Neuronal stem cell (in vitro differentiated cells): ENCODE measurements around the gene ZNF549.
"Not testable (repeated sequence)": the region's sequence is repeated elsewhere in the genome, so short reads cannot be mapped to it uniquely, and the experiment has no call there.

Experiments used
- DNase-seq: peaks from one replicate; pipeline ENCODE4 v3.0.0-alpha.2; 2013; ENCODE audit warnings: low spot score
- H2AFZ ChIP-seq: one replicate; pipeline ENCODE4 v1.6.1; 2013; ENCODE audit warnings: mild to moderate bottlenecking, low read length, inconsistent platforms
- H2AK5ac ChIP-seq: 2 replicates; pipeline ENCODE4 v1.6.1; 2013; ENCODE audit warnings: low read depth, mild to moderate bottlenecking, inconsistent platforms, low read length, moderate library complexity, mixed read lengths
- H2BK120ac ChIP-seq: 2 replicates; pipeline ENCODE4 v1.6.1; 2013; ENCODE audit warnings: low read depth, mild to moderate bottlenecking, inconsistent platforms, low read length, moderate library complexity, mixed read lengths
- H2BK12ac ChIP-seq: one replicate; pipeline ENCODE4 v1.6.1; 2013; ENCODE audit warnings: low read length, inconsistent platforms
- H2BK15ac ChIP-seq: 2 replicates; pipeline ENCODE4 v1.6.1; 2013; ENCODE audit warnings: mild to moderate bottlenecking, low read length, inconsistent platforms, mixed read lengths
- H2BK5ac ChIP-seq: one replicate; pipeline ENCODE4 v1.6.1; 2013; ENCODE audit warnings: inconsistent platforms, mild to moderate bottlenecking, low read length, moderate library complexity
- H3K14ac ChIP-seq: one replicate; pipeline ENCODE4 v1.6.1; 2013; ENCODE audit warnings: low read length, inconsistent platforms
- H3K18ac ChIP-seq: 2 replicates; pipeline ENCODE4 v1.6.1; 2013; ENCODE audit warnings: low read length, inconsistent platforms
- H3K23ac ChIP-seq: 2 replicates; pipeline ENCODE4 v1.6.1; 2013; ENCODE audit warnings: low read depth, mild to moderate bottlenecking, mixed read lengths, low read length, inconsistent platforms; ENCODE audit not compliant: poor library complexity
- H3K27ac ChIP-seq: replicated peaks from 3 replicates; pipeline ENCODE4 v1.5.1; 2013; ENCODE audit warnings: low read length, inconsistent platforms
- H3K27me3 ChIP-seq, 3 experiments: 2 replicates each; pipeline ENCODE4 v1.6.1; 2013; ENCODE audit warnings: low read length in 3 of 3, mild to moderate bottlenecking in 2 of 3, inconsistent platforms in 1 of 3, low read depth in 1 of 3, mixed read lengths in 1 of 3, moderate library complexity in 1 of 3; ENCODE audit not compliant: control insufficient read depth in 3 of 3, insufficient read depth in 3 of 3
- H3K36me3 ChIP-seq, 2 donors: replicated peaks in 1 of 2; 2 replicates each; pipeline ENCODE4 v1.6.1; 2013; ENCODE audit warnings: low read length in 2 of 2; ENCODE audit not compliant: control insufficient read depth in 2 of 2, insufficient read depth in 2 of 2
- H3K4ac ChIP-seq: 2 replicates; pipeline ENCODE4 v1.6.1; 2013; ENCODE audit warnings: inconsistent platforms, mild to moderate bottlenecking, low read length, moderate library complexity
- H3K4me1 ChIP-seq, 2 donors: 1 replicate in 1 of 2; 2 replicates in 1 of 2; pipeline ENCODE4 v1.6.1; 2013; ENCODE audit warnings: low read length in 2 of 2, low read depth in 1 of 2; ENCODE audit not compliant: control insufficient read depth in 2 of 2, insufficient read depth in 1 of 2
- H3K4me2 ChIP-seq: one replicate; pipeline ENCODE4 v1.6.1; 2013; ENCODE audit warnings: mild to moderate bottlenecking, low read length, inconsistent platforms; ENCODE audit not compliant: insufficient read depth, poor library complexity, severe bottlenecking
- H3K4me3 ChIP-seq, 2 donors: 2 replicates each; pipeline ENCODE4 v1.5.1; 2013; ENCODE audit warnings: low read length in 2 of 2, mild to moderate bottlenecking in 2 of 2, inconsistent platforms in 1 of 2, moderate library complexity in 1 of 2
- H3K79me1 ChIP-seq: one replicate; pipeline ENCODE4 v1.6.1; 2013; ENCODE audit warnings: low read depth, mild to moderate bottlenecking, inconsistent platforms, low read length, moderate library complexity
- H3K9ac ChIP-seq: one replicate; pipeline ENCODE4 v1.6.1; 2013; ENCODE audit warnings: mild to moderate bottlenecking, low read depth, low read length, inconsistent platforms; ENCODE audit not compliant: poor library complexity
- H3K9me3 ChIP-seq, 2 donors: replicated peaks in 1 of 2; 2 replicates each; pipeline versions ENCODE3 to v1.6.1; 2013; ENCODE audit warnings: low read length in 2 of 2, mild to moderate bottlenecking in 2 of 2, inconsistent platforms in 1 of 2, low read depth in 1 of 2, mixed read lengths in 1 of 2, moderate library complexity in 1 of 2; ENCODE audit not compliant: control insufficient read depth in 2 of 2, insufficient read depth in 1 of 2
- H4K8ac ChIP-seq: one replicate; pipeline ENCODE4 v1.6.1; 2013; ENCODE audit warnings: low read depth, mild to moderate bottlenecking, inconsistent platforms, low read length, moderate library complexity
- H4K91ac ChIP-seq: one replicate; pipeline ENCODE4 v1.6.1; 2013; ENCODE audit warnings: low read length, low read depth, mild to moderate bottlenecking, inconsistent platforms; ENCODE audit not compliant: poor library complexity
- WGBS, 2 donors: extraction: QIAGEN DNeasy Blood & Tissue Kit; methylation state at CpG; one replicate each; pipeline ENCODE4 v1.1.7; 2013; ENCODE audit warnings: missing lambda C conversion rate in 2 of 2, mixed read lengths in 1 of 2; ENCODE audit not compliant: insufficient read length in 2 of 2, insufficient replicate concordance in 1 of 2; ENCODE audit errors: extremely low coverage in 2 of 2; 5-methylcytosine and 5-hydroxymethylcytosine counted together

The ZNF549 gene

GRCh38 chr19:57512845-57513244 lies 14.3 kb upstream of the ZNF549 start:
- DNase-seq: no peak
- peaks cover 8 to 29% of the 10 kb centered on the region in 2 donors for H3K36me3 ChIP-seq

GRCh38 chr19:57515255-57515654 lies 11.9 kb upstream of the ZNF549 start:
- H3K4me3 ChIP-seq: no peak overlapping the region
- H3K79me1 ChIP-seq: no peaks in the 10 kb centered on the region
- no CpG with 5 or more reads among the region's 5 CpGs for WGBS, 2 donors
- H3K27ac ChIP-seq: no peak overlapping the region
- no peak overlapping the region for H2BK5ac ChIP-seq
- no peak overlapping the region for H2BK120ac ChIP-seq
- no peak overlapping the region for H2AK5ac ChIP-seq
- H3K18ac ChIP-seq: no peak overlapping the region
- no peaks in the 10 kb centered on the region for H3K27me3 ChIP-seq
- H4K91ac ChIP-seq: no peak overlapping the region
- no peak overlapping the region for H2AFZ ChIP-seq
- no peak overlapping the region for H3K4ac ChIP-seq
- no peak overlapping the region for H3K4me2 ChIP-seq
- H2BK12ac ChIP-seq: no peak overlapping the region
- peaks cover 8 to 19% of the 10 kb centered on the region in 2 donors for H3K36me3 ChIP-seq
- no peak overlapping the region for H3K14ac ChIP-seq
- H2BK15ac ChIP-seq: no peak overlapping the region
- peaks cover 14 to 42% of the 10 kb centered on the region in 2 donors for H3K9me3 ChIP-seq
- H3K4me1 ChIP-seq: no peaks in the 10 kb centered on the region
- no peak for DNase-seq
- no peak overlapping the region for H3K9ac ChIP-seq
- H3K23ac ChIP-seq: no peak overlapping the region
- no peak overlapping the region for H4K8ac ChIP-seq

More at GRCh38 chr19:57512845-57513244, 14.3 kb upstream of the ZNF549 start:
- WGBS, 2 donors: no CpG with 5 or more reads among the region's 6 CpGs
- Histone ChIP-seq H3K27ac (no peak overlapping the region), H2BK5ac (no peak overlapping the region), H3K23ac (no peak overlapping the region), H2BK15ac (no peak overlapping the region), H2BK12ac (no peak overlapping the region), H3K4ac (no peak overlapping the region), H4K8ac (no peak overlapping the region), H4K91ac (no peak overlapping the region), H3K9me3 (peaks cover 14 to 55% of the 10 kb centered on the region in 2 donors), H3K14ac (no peak overlapping the region), H3K9ac (no peak overlapping the region), H2AFZ (no peak overlapping the region), H3K79me1 (no peaks in the 10 kb centered on the region), H3K4me1 (no peaks in the 10 kb centered on the region), H3K4me2 (no peak overlapping the region), H3K4me3 (no peak overlapping the region), H2AK5ac (no peak overlapping the region), H3K18ac (no peak overlapping the region), H2BK120ac (no peak overlapping the region), H3K27me3 (no peaks in the 10 kb centered on the region)

GRCh38 chr19:57518021-57518420 lies 9.1 kb upstream of the ZNF549 start:
- H3K27ac ChIP-seq, H2BK5ac ChIP-seq, H4K8ac ChIP-seq, H3K18ac ChIP-seq, H2AK5ac ChIP-seq, H2BK12ac ChIP-seq, H3K4me1 ChIP-seq, H3K9ac ChIP-seq, H3K79me1 ChIP-seq, H3K4me3 ChIP-seq, H3K23ac ChIP-seq, H3K27me3 ChIP-seq, H3K14ac ChIP-seq, H3K4me2 ChIP-seq, H4K91ac ChIP-seq, H2BK120ac ChIP-seq, H2AFZ ChIP-seq, DNase-seq, H2BK15ac ChIP-seq, H3K4ac ChIP-seq: not testable (repeated sequence)
- WGBS, 2 donors: no CpG with 5 or more reads among the region's 4 CpGs
- peaks cover 8 to 19% of the 10 kb centered on the region in 2 donors for H3K36me3 ChIP-seq
- H3K9me3 ChIP-seq: peaks cover 10 to 24% of the 10 kb centered on the region in 2 donors

GRCh38 chr19:57537953-57538547 lies 10.9 kb downstream of the ZNF549 start:
- Histone ChIP-seq H3K9me3 (peaks cover 57 to 98% of the 10 kb centered on the region in 2 donors), H3K14ac (no peak overlapping the region), H2AFZ (no peak overlapping the region), H2AK5ac (no peak overlapping the region), H2BK5ac (no peak overlapping the region), H3K4me3 (no peak overlapping the region), H4K8ac (no peak overlapping the region), H3K4me1 (no peaks in the 10 kb centered on the region), H3K36me3 (peaks cover 49 to 99% of the 10 kb centered on the region in 2 donors), H3K4me2 (no peak overlapping the region), H2BK15ac (no peak overlapping the region), H3K18ac (no peak overlapping the region), H3K23ac (no peak overlapping the region), H3K27ac (no peak overlapping the region), H3K9ac (no peak overlapping the region), H3K4ac (no peak overlapping the region), H2BK12ac (no peak overlapping the region), H3K79me1 (peaks cover 2% of the 10 kb centered on the region), H2BK120ac (no peak overlapping the region), H3K27me3 (no peaks in the 10 kb centered on the region), H4K91ac (no peak overlapping the region)
- no peak for DNase-seq
- no CpG with 5 or more reads among the region's 7 CpGs for WGBS, 2 donors
